ENCODE data around the gene IRAK2.

Gene IRAK2

GRCh38 chr3:10192953-10193691, 28.4 kb downstream of the IRAK2 start:
- DNase-seq, result no peak

DNA sequence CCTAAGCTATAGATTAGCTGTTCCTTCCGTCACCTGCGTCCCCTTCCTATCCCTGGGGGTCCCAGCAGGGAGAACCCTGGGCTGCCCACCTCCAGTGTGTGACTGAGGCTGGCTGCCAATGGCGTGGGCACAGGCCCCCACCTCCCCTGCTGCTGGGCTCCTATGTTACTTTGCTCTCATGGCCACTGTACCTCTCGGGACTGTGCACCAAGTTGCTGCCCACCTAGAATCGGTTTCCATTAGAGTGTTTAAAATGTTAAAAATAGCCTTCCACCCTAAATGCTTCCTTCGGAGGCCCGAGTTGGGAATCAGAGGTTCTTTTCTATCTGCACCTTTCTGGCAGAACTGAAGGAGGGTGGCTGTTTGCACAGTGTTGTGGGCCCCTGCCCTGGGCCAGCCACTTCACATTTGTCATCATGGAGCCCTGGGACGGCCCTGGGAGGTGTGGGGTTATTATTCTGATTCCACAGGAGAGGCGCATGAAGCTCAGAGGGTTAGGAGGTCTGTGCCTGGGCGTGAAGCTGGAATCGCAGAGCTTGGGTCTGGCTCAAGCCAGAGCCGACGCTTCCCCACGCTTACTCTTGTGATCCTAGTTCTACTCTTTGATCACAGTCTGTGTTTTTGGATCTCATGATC, 29.1 kb downstream of the IRAK2 start:
- DNase-seq, result no peak

DNA sequence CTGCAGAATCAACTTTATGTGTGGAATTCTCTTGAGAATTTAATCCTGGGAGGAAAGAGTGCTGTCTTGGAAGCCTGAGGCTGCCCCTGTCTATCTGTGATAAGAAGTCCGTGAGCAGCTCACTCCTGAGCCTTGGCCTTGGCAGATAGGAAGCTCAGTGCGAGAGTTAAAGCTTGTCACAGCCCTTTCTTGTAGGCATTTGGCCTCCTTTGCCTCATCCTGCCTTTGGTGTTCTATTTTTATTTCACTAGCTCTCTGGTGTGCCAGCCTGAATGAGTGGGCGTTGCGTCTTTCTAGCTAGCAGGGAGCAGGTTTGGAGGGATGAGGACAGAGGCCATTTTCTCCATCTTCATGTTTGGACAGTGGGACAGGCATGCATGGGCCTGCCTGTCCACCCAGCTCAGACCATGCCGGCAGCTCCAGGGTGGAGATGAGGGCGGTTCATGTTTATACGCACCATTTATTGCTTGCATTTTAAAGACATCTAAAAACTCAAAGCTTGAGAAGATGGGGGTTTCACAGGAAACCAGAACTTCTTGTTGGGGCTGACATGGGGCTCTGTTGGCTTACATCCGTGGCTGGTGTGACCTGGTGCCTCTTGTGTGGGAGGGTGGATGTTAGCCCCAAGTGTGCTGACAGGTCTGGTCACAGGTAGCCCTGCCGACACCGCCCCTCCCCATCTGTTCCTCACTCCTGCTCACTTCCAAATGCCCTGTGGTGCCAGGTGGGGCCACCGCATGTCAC, 29.8 kb downstream of the IRAK2 start:
- DNase-seq, result no peak

DNA sequence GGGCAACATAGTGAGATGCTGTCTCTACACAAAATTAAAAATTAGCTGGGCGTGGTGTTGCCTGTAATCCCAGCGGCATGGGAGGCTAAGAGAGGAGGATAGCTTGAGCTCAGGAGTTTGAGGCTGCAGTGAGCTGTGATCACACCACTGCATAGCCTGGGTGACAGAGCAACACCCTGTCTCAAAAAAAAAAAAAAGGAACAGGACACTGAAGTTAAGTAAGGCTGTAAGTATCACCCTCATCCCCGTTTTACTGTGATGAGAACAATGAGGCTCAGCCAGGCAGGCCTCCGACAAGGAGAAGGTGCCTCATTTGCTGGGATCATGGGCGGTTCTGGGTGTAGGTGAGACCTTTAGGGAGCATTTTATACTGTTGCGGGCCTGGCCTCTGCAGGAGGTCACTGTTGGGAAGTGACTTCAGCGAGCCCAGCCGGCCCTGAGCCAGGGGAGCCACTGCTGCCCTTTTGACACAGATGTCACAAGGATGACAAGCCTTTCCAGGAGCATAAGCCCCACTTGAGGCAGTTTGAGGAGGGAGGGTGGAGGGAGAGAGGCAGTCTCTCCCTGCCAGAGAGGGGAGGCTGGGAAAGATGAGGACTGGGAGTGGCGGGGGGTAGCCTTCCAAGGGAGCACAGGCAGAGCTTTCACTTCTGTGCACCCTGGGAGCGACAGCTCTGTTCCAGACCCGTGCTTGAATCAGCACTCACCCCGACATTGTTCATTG, 30.8 kb downstream of the IRAK2 start:
- no peak for DNase-seq

- no peak for DNase-seq
Measured at GRCh38 chr3:10196389-10197052, 31.8 kb downstream of the IRAK2 start.

DNA sequence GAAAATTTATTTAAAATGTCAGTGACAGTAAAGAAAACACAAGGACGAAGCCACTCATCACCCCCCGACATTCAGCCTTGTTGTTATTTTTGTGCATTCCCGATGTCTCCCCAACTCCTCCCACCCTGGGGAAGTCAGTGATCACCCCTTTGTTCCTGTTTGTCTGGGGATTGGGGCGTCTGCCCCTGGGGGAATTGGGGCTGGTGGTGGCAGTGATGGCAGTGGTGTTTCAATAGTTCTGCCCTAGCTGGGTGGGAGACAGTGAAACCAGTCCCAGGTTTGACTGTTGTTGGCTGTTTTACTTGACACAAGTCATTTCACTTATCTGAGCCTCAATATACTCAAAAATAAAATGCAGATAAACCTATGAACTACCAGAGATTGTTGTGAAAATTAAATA, 33.5 kb downstream of the IRAK2 start:
- DNase-seq, result no peak

DNA sequence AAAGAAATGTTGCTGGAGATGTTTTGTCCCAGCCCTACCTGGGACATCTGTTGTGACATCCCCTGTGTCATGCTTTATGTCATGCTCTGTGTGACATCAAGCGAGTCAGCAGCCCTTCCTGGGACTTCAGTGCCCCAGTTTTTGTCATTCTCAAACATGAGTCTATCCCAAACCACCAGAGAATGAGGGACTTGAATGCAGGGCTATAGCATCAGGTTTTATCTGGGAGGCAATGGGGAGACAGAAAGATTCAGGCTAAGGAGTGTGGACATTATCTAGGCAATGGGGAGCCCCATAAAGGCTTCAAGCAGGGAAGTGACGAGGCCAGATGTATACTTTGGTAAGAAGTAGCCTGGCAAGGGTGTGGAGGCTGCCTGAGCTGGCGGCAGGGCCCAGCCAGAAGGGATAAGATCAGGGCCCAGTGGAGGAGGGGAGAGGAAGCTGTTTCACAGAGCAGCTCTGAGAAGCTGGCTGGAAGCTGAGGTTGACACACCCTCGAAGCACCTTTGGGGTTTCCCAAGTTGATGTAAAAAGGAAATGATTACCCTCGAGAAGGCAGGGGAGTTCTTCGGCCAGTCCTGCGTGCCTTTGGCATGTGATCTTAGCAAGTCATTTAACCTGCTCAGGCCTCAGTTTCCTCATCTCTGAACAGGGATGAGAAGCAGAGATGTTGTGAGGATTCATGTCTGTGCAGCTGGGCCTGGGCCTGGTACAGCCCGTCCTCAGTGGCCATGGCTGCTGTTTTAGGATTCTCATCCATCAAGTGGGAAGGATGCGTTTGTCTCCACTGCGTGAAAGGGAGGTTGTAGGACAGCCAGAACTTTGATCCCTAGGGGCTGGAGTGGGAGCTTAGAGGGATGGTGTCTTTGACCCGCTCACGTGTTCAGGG, 34.3 kb downstream of the IRAK2 start:
- no peak for DNase-seq

DNA sequence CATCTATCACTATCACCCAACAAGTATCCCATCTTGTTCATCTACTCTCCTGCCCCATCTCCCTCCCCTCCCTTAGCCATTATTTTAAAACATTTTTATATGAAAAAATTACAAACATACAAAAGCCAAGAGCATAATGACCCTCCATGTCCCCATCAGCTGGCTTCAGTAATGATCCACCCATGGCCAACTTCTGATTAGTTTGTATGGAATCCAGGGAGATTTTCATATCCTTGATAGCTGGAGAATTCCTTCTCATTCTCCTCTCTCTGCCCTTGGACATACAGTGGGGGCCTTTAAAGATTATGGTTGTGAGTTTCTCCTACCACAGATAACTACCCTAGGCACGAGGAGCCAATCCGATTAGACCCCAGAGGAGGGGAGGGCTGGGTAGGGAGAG, 40.2 kb downstream of the IRAK2 start:
- DNase-seq, result no peak

DNA sequence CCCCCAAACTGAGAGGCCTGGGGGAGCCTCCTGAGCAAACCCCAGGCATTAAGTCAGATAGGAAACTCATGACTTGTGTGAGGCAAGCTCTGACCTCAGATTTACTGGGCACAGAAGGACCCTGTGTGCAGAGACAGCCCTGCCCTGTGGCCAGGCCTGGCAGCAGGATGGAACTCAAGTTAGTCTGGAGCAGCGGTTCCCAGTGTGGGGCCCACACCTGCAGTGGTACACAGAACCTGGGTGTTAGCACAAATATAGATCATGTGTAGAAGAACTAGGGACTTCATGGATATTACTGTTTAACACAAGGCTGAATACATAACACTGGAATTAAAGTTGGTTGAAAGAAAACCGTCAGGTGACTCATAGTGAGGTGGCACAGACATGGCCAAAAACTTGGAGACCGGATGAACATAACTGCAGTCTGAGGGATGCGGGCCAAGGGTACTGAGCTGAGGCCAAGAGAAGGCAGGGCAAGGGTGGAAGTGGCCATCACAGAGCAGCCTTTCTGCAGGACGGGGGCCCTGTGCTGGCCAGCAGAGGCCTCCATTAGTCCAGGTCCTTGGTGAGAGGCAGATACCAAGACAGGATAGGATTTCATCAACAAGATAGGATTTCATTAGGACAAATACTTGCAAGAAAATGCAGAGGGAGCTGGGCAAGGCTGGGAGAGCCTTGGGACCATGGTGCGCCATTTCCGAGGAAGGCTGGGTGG, 40.9 kb downstream of the IRAK2 start:
- no peak for DNase-seq

GRCh38 chr3:10206166-10206511, 41.4 kb downstream of the IRAK2 start:
- DNase-seq, result no peak

DNA sequence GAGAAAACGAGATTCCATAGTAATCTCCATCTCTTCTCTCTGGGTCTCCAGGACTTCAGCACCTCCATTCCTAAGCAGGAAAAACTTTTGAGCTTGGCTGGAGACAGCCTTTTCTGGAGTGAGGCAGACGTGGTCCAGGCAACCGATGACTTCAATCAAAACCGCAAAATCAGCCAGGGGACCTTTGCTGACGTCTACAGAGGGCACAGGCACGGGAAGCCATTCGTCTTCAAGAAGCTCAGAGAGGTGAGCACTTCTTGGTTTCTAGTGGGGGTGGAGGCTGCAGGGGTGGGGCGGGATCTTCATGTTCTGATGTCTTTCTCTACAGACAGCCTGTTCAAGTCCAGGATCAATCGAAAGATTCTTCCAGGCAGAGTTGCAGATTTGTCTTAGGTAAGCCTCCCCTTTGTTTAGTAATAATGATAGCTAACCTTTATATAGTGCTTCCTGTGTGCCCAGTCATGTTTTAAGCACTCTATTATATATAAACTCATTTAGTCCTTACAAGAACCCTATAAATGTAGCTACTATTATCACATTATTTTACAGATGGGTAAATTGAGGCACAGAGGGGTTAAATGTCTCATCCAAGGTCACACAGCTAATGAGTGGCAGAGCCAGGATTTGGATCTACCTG, 48.6 kb downstream of the IRAK2 start:
- DNase-seq, result no peak

- no peak for DNase-seq
Measured at GRCh38 chr3:10215578-10216368, 51.1 kb downstream of the IRAK2 start.

DNA sequence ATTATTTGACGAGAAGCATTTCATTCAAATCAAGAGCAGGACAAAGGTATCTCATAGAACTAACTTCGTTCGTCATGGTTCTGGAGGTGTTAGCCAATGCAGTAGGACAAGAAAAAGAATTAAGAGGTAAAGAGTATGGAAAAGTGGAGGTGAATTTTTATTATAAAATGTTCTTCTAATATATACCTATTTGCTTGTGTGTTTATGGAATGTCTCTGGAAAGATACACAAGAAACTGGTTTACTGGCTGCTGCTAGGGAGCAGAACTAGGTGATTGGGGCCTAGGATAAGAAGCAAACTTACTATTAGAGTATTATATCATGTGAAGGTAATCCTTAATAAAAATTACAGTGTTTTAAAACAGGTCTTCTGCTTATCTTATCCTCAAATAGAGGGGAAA, 52.6 kb downstream of the IRAK2 start:
- no peak for DNase-seq

DNA sequence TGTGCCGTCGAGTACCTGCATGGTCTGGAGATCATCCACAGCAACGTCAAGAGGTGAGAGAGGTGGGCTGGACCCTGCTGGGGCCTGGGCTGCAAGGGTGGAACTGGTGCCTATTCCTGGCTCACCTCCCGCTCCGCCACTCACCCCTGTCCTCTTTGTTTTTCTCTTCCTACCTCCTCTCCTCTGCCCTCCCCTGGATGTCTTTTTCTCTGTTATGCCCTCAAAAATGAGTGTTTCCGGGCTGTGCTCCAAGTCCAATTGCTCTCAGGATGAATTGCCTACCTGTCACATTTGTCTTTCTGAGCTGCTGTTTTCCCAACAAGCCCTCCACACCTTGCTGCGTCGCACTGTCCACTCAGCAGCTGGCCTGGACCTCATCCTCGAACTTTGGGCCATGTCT, 55.0 kb downstream of the IRAK2 start:
- peak; percentile 4 for DNase-seq

DNA sequence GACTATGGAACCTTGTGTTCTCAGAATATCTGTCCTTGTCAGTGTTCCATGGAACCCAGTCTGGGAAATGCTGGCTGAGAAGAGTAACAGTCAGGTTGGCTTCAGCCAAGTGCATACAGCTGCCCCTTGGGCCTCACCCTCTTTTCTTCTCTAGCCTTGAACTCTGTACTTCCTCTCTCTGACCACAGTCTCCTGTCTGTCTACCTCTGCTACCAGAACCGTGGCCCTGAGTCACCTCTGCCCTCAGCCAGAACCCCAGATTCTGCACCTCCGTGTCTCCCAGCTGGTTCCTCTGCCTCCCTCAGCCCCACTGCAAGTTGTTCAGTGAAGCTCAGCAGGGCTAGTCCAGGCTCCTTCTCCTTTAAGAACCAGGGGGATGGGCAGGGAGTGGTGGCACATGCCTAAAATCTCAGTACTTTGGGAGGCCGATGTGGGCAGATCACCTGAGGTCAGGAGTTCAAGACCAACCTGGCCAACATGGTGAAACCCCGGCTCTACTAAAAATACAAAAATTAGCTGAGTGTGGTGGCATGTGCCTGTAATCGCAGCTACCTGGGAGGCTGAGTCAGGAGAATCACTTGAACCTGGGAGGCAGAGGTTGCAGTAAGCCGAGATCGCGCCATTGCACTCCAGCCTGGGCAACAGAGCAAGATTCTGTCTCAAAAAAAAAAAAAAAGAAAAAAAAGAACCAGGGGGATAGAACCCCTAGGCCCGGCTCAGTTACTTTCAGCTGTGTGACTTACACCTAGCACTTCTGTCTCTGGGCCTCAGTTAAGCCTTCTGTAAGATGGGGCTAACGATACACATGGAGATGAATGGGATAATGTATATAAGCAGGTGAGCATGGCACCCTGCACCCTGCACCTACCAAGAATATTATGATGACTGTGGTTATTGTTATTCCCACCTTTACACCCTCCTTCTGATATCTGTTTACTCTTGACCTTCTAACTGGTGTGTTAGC, 59.2 kb downstream of the IRAK2 start:
- DNase-seq, result no peak

- peak; percentile 64 for DNase-seq
Measured at GRCh38 chr3:10224794-10225665, 60.3 kb downstream of the IRAK2 start.

DNA sequence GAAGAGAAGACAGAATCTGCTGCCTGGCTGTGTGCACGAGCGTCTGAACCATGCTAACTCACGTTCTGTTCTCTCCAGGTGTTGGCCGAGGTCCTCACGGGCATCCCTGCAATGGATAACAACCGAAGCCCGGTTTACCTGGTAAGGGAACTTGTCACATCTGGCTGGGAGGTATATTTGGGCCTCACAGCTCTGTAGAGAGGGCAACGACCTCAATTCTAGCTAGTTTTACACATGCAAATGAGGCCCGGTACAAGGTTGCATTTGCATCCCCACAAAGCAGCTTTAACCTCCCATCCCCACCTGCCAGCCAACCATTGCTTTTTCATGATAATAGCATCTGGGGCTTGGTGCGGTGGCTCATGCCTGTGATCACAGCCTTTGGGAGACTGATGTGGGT, 61.6 kb downstream of the IRAK2 start:
- no peak for DNase-seq

Measured in NCI-H1092 (cell line).